K562 (cell line): Measurements from ENCODE around the gene UBXN6. TPM values are rescaled to one million over a fixed set of nuclear protein-coding genes. Genes with fewer than 3 reads are reported as not detected.

Source experiments
- ASH1L ChIP-seq: fragments of 450-650 bp; IDR thresholded peaks from 2 replicates; pipeline ENCODE4 v1.6.1; 2018; ENCODE audit warnings: borderline replicate concordance, mild to moderate bottlenecking, low read depth; ENCODE audit not compliant: partially characterized antibody
- BACH1 ChIP-seq: fragments of 200-800 bp; sonication (Bioruptor generic); IDR thresholded peaks from 2 replicates; pipeline ENCODE4 v1.6.1; 2016; ENCODE audit warnings: missing genetic modification characterization, missing compliant biosample characterization
- CUX1 ChIP-seq: fragments of 200-800 bp; sonication (Bioruptor generic); IDR thresholded peaks from 2 replicates; pipeline ENCODE4 v1.6.1; 2016; ENCODE audit warnings: missing genetic modification characterization, missing compliant biosample characterization
- FUS ChIP-seq: fragments of 200-400 bp; formaldehyde crosslinking; optimal IDR thresholded peaks from 2 replicates; pipeline ENCODE3; 2017; ENCODE audit warnings: low read depth, low read length
- GABPA ChIP-seq: fragments of 200-800 bp; sonication (Bioruptor generic); conservative IDR thresholded peaks from 2 replicates; pipeline ENCODE4 v1.6.1; 2016; ENCODE audit warnings: low read depth, missing genetic modification characterization, missing compliant biosample characterization
- HCFC1 ChIP-seq: IDR thresholded peaks from 2 replicates; pipeline ENCODE4 v1.6.1; 2012; ENCODE audit warnings: low read depth, low read length, improper control_type of control experiment
- HOXB6 ChIP-seq: fragments of 250-450 bp; sonication (Bioruptor Pico); IDR thresholded peaks from 2 replicates; pipeline ENCODE4 v1.5.1; 2022; ENCODE audit warnings: mild to moderate bottlenecking, borderline replicate concordance
- KLF10 ChIP-seq: fragments of 250-450 bp; sonication (Bioruptor Pico); IDR thresholded peaks from 2 replicates; pipeline ENCODE4 v1.6.1; 2021; ENCODE audit warnings: matching md5 sums
- NFIC ChIP-seq: fragments of 450-650 bp; IDR thresholded peaks from 2 replicates; pipeline ENCODE4 v1.6.1; 2017; ENCODE audit warnings: mild to moderate bottlenecking, inconsistent platforms
- SAFB ChIP-seq: fragments of 200-400 bp; formaldehyde crosslinking; IDR thresholded peaks from 2 replicates; pipeline ENCODE4 v1.6.1; 2017; ENCODE audit warnings: low read depth, low read length, borderline replicate concordance
- TRIM24 ChIP-seq, 2 experiments: fragments of 450-650 bp; IDR thresholded peaks; 2 replicates each; pipeline ENCODE4 v1.6.1; 2016
- U2AF1 ChIP-seq: fragments of 200-400 bp; formaldehyde crosslinking; optimal IDR thresholded peaks from 2 replicates; pipeline ENCODE3; 2017; ENCODE audit warnings: mild to moderate bottlenecking, low read depth, low read length, moderate library complexity
- ZNF124 ChIP-seq: sonication (generic); formaldehyde crosslinking; IDR thresholded peaks from 2 replicates; pipeline ENCODE4 v1.8.1; 2022; ENCODE audit warnings: missing genetic modification reagents
- polyA plus RNA-seq, 8 experiments: library from polyadenylated mRNA; depleted of rRNA in 4 of 8; stranded (reverse) in 5 of 8; unstranded in 3 of 8; fragments of >200 nt; fragmentation: Nextera tagmentation in 2 of 8; fragmentation: Illumina TruSeq in 1 of 8; extraction: Ambion mirVana in 2 of 8; extraction: Trizol in 1 of 8; gene quantifications; 2 replicates each; pipeline versions ENCODE4 v1.2.1 to v1.2.3, GENCODE V29; 2011 to 2014; ENCODE audit warnings: inconsistent platforms in 1 of 8, missing spikeins in 1 of 8
- total RNA-seq, 7 experiments: library from RNA; depleted of rRNA in 6 of 7; stranded (reverse); fragments of >200 nt in 6 of 7; fragmentation: Illumina TruSeq in 2 of 7; extraction: Trizol in 2 of 7; gene quantifications; 2 replicates each; pipeline versions ENCODE4 v1.2.1 to v1.2.3, GENCODE V29; 2011 to 2021; ENCODE audit warnings: low replicate concordance in 1 of 7
- TF ChIP-seq, protein P1 (sequence below): sonication (generic); formaldehyde crosslinking; IDR thresholded peaks from 2 replicates; pipeline ENCODE4 v1.8.0; 2023; ENCODE audit warnings: mild to moderate bottlenecking, missing genetic modification reagents
- TF ChIP-seq, protein P2 (sequence below): sonication (generic); formaldehyde crosslinking; IDR thresholded peaks from 2 replicates; pipeline ENCODE4 v1.5.0; 2020; ENCODE audit warnings: missing genetic modification reagents
- TF ChIP-seq, protein P3 (sequence below): fragments of 250-450 bp; sonication (Bioruptor Pico); IDR thresholded peaks from 2 replicates; pipeline ENCODE4 v1.8.0; 2022; ENCODE audit warnings: inconsistent platforms

UBXN6 gene
- total and polyA plus RNA-seq, 9 of the 15 experiments (the other 6 are each of a cell fraction or from before 2014, with no cell fraction given) = 0.48 to 90.2 (median 29.5) TPM

DNA sequence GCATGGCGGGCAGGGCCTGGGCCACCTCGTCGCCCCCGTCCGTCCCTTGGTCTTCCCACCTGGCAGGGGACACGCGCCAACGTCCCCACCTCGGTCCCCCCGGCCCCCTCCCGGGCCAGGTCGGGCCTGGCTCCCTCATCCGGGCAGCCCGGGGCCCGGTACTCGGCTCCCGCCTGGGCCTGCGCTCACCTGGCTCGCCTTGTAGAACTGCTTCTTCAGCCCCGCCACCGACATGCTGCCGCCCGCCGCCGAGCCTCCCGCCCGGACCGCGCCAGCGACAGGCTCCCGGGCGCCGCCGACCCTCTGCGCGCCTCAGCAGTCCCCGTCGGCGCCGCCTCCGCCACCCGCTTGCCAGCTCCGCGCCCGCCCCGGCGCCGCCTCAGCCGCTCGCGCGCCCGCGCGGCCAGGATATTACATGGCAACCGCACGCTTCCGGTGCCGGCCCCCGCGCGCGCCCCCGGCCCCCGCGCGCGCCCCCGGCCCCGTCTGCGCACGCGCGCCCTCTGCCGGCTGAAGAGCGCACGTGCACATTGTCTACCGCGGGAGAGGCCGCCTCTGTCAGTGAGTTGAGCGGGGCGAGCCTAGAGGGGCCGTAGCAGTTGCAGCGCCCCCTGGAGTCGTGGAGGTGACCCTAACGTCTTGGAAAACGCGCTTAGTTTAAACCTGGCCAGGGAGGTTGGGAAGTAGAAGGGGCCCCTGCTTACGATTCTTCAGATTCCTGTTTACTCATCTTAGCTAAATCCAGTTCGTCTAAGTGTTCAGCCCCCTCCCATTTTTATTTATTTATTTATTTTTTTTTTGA lies 57.3 kb downstream of the UBXN6 start, which contains the start of gene SH3GL1 (continued):
- TF ChIP-seq ASH1L (no peak), NFIC (peak; percentile 26; the same call in 1 of the 2 replicates), FUS (no peak), GABPA (tag) (peak; percentile 92), HOXB6 (no peak), SAFB (no peak), BACH1 (tag) (peak; percentile 49; the same call in 1 of the 2 replicates), TRIM24 (IDR thresholded peaks at IDR 0.05) (0 out of 4 replicates have a peak, but pooled peaks of 1 of the 2 experiments have one; percentile 13), ZNF124 (CRISPR knock-in tag) (no peak), U2AF1 (no peak), KLF10 (CRISPR knock-in tag) (no peak), CUX1 (CRISPR knock-in tag) (peak; percentile 75; the same call in 1 of the 2 replicates), HCFC1 (peak; percentile 80)
- TF ChIP-seq, protein P1, sequence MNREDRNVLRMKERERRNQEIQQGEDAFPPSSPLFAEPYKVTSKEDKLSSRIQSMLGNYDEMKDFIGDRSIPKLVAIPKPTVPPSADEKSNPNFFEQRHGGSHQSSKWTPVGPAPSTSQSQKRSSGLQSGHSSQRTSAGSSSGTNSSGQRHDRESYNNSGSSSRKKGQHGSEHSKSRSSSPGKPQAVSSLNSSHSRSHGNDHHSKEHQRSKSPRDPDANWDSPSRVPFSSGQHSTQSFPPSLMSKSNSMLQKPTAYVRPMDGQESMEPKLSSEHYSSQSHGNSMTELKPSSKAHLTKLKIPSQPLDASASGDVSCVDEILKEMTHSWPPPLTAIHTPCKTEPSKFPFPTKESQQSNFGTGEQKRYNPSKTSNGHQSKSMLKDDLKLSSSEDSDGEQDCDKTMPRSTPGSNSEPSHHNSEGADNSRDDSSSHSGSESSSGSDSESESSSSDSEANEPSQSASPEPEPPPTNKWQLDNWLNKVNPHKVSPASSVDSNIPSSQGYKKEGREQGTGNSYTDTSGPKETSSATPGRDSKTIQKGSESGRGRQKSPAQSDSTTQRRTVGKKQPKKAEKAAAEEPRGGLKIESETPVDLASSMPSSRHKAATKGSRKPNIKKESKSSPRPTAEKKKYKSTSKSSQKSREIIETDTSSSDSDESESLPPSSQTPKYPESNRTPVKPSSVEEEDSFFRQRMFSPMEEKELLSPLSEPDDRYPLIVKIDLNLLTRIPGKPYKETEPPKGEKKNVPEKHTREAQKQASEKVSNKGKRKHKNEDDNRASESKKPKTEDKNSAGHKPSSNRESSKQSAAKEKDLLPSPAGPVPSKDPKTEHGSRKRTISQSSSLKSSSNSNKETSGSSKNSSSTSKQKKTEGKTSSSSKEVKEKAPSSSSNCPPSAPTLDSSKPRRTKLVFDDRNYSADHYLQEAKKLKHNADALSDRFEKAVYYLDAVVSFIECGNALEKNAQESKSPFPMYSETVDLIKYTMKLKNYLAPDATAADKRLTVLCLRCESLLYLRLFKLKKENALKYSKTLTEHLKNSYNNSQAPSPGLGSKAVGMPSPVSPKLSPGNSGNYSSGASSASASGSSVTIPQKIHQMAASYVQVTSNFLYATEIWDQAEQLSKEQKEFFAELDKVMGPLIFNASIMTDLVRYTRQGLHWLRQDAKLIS (CRISPR knock-in tag) = peak; percentile 54; the same call in 1 of the 2 replicates
- TF ChIP-seq, protein P2, sequence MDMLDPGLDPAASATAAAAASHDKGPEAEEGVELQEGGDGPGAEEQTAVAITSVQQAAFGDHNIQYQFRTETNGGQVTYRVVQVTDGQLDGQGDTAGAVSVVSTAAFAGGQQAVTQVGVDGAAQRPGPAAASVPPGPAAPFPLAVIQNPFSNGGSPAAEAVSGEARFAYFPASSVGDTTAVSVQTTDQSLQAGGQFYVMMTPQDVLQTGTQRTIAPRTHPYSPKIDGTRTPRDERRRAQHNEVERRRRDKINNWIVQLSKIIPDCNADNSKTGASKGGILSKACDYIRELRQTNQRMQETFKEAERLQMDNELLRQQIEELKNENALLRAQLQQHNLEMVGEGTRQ = peak; percentile 49
- TF ChIP-seq, protein P3, sequence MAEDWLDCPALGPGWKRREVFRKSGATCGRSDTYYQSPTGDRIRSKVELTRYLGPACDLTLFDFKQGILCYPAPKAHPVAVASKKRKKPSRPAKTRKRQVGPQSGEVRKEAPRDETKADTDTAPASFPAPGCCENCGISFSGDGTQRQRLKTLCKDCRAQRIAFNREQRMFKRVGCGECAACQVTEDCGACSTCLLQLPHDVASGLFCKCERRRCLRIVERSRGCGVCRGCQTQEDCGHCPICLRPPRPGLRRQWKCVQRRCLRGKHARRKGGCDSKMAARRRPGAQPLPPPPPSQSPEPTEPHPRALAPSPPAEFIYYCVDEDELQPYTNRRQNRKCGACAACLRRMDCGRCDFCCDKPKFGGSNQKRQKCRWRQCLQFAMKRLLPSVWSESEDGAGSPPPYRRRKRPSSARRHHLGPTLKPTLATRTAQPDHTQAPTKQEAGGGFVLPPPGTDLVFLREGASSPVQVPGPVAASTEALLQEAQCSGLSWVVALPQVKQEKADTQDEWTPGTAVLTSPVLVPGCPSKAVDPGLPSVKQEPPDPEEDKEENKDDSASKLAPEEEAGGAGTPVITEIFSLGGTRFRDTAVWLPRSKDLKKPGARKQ = no peak
